22Rv1 (cell line): ENCODE data around the gene CSNK2B.

Experiments used
- H3K27ac ChIP-seq: fragments of 450-650 bp; 2 replicates; pipeline ENCODE4 v1.5.1; 2017
- CTCF ChIP-seq: fragments of 450-650 bp; IDR thresholded peaks from 2 replicates; pipeline ENCODE4 v1.5.1; 2017; ENCODE audit warnings: mild to moderate bottlenecking
- ZFX ChIP-seq: fragments of 450-650 bp; IDR thresholded peaks from 2 replicates; pipeline ENCODE4 v1.6.1; 2017; ENCODE audit warnings: antibody characterized with exemption, borderline replicate concordance

The CSNK2B gene

GRCh38 chr6:31676904-31677303 is 11.0 kb downstream of the CSNK2B start:
- H3K27ac ChIP-seq, result no peak overlapping the region
- no peak for TF ChIP-seq CTCF
- no peak for TF ChIP-seq ZFX

GRCh38 chr6:31677955-31678354 is 12.1 kb downstream of the CSNK2B start:
- H3K27ac ChIP-seq, result no peak overlapping the region
- TF ChIP-seq ZFX (no peak), CTCF (no peak)

GRCh38 chr6:31680226-31681134 is 14.6 kb downstream of the CSNK2B start, which contains the start of gene LY6G5C:
TSS of gene LY6G5C (minus strand) at chr6:31681067. CDS start at chr6:31680373, 694 bp downstream.
- TF ChIP-seq ZFX (no peak), CTCF (peak; percentile 79)

GRCh38 chr6:31681135-31681671 is 15.3 kb downstream of the CSNK2B start:
- no peak for TF ChIP-seq ZFX
- no peak for TF ChIP-seq CTCF
- peak overlapping the region; percentile 31; the same call in 1 of the 2 replicates for H3K27ac ChIP-seq

More at GRCh38 chr6:31680226-31681134, 14.6 kb downstream of the CSNK2B start, which contains the start of gene LY6G5C:
- H3K27ac ChIP-seq, result peak within 1 kb of the TSS; percentile 31; the same call in 1 of the 2 replicates

- TF ChIP-seq CTCF (no peak), ZFX (no peak)
- no peak overlapping the region for H3K27ac ChIP-seq
Observed at GRCh38 chr6:31683591-31683990, 17.7 kb downstream of the CSNK2B start.

GRCh38 chr6:31686483-31686882 is 20.6 kb downstream of the CSNK2B start:
- TF ChIP-seq CTCF (no peak), ZFX (no peak)
- no peak overlapping the region for H3K27ac ChIP-seq

GRCh38 chr6:31687321-31687720 is 21.4 kb downstream of the CSNK2B start:
- H3K27ac ChIP-seq, result no peak overlapping the region
- TF ChIP-seq ZFX (no peak), CTCF (no peak)
